Esophagus squamous epithelium (tissue), 5 donors: ENCODE data around the gene CCDC13. TPM values are rescaled to one million over a fixed set of nuclear protein-coding genes. Genes with fewer than 3 reads are reported as not detected.

Experiments
- DNase-seq: peaks from one replicate; lab custom pipeline; 2025; lab: John Stamatoyannopoulos, UW
- H3K27ac ChIP-seq, 4 donors: fragments of 200-600 bp; sonication (generic); one replicate each; pipeline ENCODE4 v1.5.1; 2016 to 2019; ENCODE audit warnings: mild to moderate bottlenecking in 1 of 4
- H3K27me3 ChIP-seq, 4 donors: fragments of 200-600 bp; sonication (generic); 1 replicate in 3 of 4; 2 replicates in 1 of 4; pipeline versions ENCODE4 v1.5.1 to v1.6.0; 2017 to 2021; ENCODE audit warnings: antibody characterized with exemption in 1 of 4
- H3K36me3 ChIP-seq, 3 donors: fragments of 200-600 bp; sonication (generic); one replicate each; pipeline ENCODE4 v1.5.1; 2016 to 2019
- H3K4me1 ChIP-seq, 3 donors: fragments of 200-600 bp; sonication (generic); one replicate each; pipeline ENCODE4 v1.5.1; 2017 to 2019
- H3K4me3 ChIP-seq, 4 donors: fragments of 200-600 bp; sonication (generic); 1 replicate in 3 of 4; 2 replicates in 1 of 4; pipeline ENCODE4 v1.5.1; 2016 to 2019; ENCODE audit warnings: mild to moderate bottlenecking in 2 of 4, moderate library complexity in 1 of 4
- H3K9me3 ChIP-seq, 3 donors: fragments of 200-600 bp; sonication (generic); one replicate each; pipeline ENCODE4 v1.5.1; 2016 to 2019
- CTCF ChIP-seq, 6 experiments: fragments of 450-650 bp in 4 of 6; fragments of 200-600 bp in 2 of 6; sonication (generic) in 2 of 6; IDR thresholded peaks; one replicate each; pipeline ENCODE4 v1.5.1; 2016 to 2019; ENCODE audit warnings: antibody characterized with exemption in 6 of 6, mild to moderate bottlenecking in 4 of 6, moderate library complexity in 4 of 6
- POLR2A ChIP-seq, 4 donors: fragments of 450-650 bp; IDR thresholded peaks; one replicate each; pipeline ENCODE4 v1.6.1; 2017; ENCODE audit warnings: antibody characterized with exemption in 4 of 4, mild to moderate bottlenecking in 4 of 4, moderate library complexity in 3 of 4
- WGBS, 2 donors: methylation state at CpG; one replicate each; pipeline ENCODE4 v1.1.5; 2018; 5-methylcytosine and 5-hydroxymethylcytosine counted together
- intact Hi-C: fragments of 100-400 bp; cut with DNase I; formaldehyde crosslinking; loops from one replicate; pipeline ENCODE4 v1.15.0; 2022
- total RNA-seq, 4 donors: library from RNA; depleted of rRNA; stranded (reverse); fragments of >200 nt; gene quantifications; one replicate each; pipeline ENCODE4 v1.1.0, GENCODE V29; 2016
- donor health status: DM: yes; HTN: yes; CAD: no.

The CCDC13 gene
- total RNA-seq, 4 donors from 2014 or later: 0.62 to 1.3 TPM; not detected in 2

GRCh38 chr3:42763021-42763420 is 10.0 kb downstream of the CCDC13 start:
- H3K9me3 ChIP-seq: no peaks in the 10 kb centered on the region

GRCh38 chr3:42762046-42762724 is 10.9 kb downstream of the CCDC13 start:
- DNase-seq: no peak
- 69 to 76% methylated on average over 6 of the region's 6 CpGs for WGBS, 2 donors
- peak overlapping the region in 3 of 4 donors; percentile 0 to 27 (median 9) for H3K27ac ChIP-seq

More at GRCh38 chr3:42763021-42763420, 10.0 kb downstream of the CCDC13 start:
- H3K4me1 ChIP-seq: peaks cover 0 to 22% (median 5%) of the 10 kb centered on the region in 3 donors
- H3K27ac ChIP-seq: peak overlapping the region in 2 of 4 donors; percentile 9 to 27
- H3K4me3 ChIP-seq: no peak overlapping the region
- TF ChIP-seq POLR2A (IDR thresholded peaks at IDR 0.05): no peak
- TF ChIP-seq CTCF (IDR thresholded peaks at IDR 0.05): no peak
- no peaks in the 10 kb centered on the region for H3K36me3 ChIP-seq
- no peak for DNase-seq
- intact Hi-C loops: no loop called here
- H3K27me3 ChIP-seq: no peaks in the 10 kb centered on the region
- WGBS, 2 donors: 55 to 56% methylated on average over 2 of the region's 2 CpGs

GRCh38 chr3:42758126-42758525 is 14.9 kb downstream of the CCDC13 start:
- H3K9me3 ChIP-seq: no peaks in the 10 kb centered on the region
- intact Hi-C loops: no loop called here
- peaks cover 0 to 18% (median 5%) of the 10 kb centered on the region in 3 donors for H3K4me1 ChIP-seq
- TF ChIP-seq CTCF (IDR thresholded peaks at IDR 0.05) (no peak), POLR2A (IDR thresholded peaks at IDR 0.05) (no peak)
- H3K36me3 ChIP-seq: no peaks in the 10 kb centered on the region
- no peak for DNase-seq
- WGBS, 2 donors: 84 to 90% methylated on average over 11 of the region's 11 CpGs
- no peaks in the 10 kb centered on the region for H3K27me3 ChIP-seq
- no peak overlapping the region for H3K4me3 ChIP-seq
- H3K27ac ChIP-seq: no peak overlapping the region

More at GRCh38 chr3:42762046-42762724, 10.9 kb downstream of the CCDC13 start:
- Histone ChIP-seq H3K27me3 (no peaks in the 10 kb centered on the region), H3K4me3 (no peak overlapping the region), H3K36me3 (no peaks in the 10 kb centered on the region), H3K4me1 (peaks cover 0 to 22% (median 5%) of the 10 kb centered on the region in 3 donors), H3K9me3 (no peaks in the 10 kb centered on the region)
- TF ChIP-seq POLR2A (IDR thresholded peaks at IDR 0.05) (no peak), CTCF (IDR thresholded peaks at IDR 0.05) (no peak)
- intact Hi-C loops: no loop called here

- Histone ChIP-seq H3K9me3 (no peaks in the 10 kb centered on the region), H3K27me3 (no peaks in the 10 kb centered on the region), H3K36me3 (no peaks in the 10 kb centered on the region), H3K4me3 (no peak overlapping the region), H3K4me1 (peaks cover 0 to 7% (median 0%) of the 10 kb centered on the region in 3 donors), H3K27ac (no peak overlapping the region)
- 90 to 96% methylated on average over 4 to 6 of the region's 6 CpGs for WGBS, 2 donors
- DNase-seq: no peak
- TF ChIP-seq POLR2A (IDR thresholded peaks at IDR 0.05): no peak
- no peak for TF ChIP-seq CTCF (IDR thresholded peaks at IDR 0.05)
- intact Hi-C loops: no loop called here
Measured at GRCh38 chr3:42756681-42757213, 16.3 kb downstream of the CCDC13 start.
